Right lobe of liver (tissue), 6 donors: ENCODE measurements around the gene ARRDC5. TPM values are rescaled to one million over a fixed set of nuclear protein-coding genes. Genes with fewer than 3 reads are reported as not detected.
A peak's percentile ranks its signal among the peaks of the same experiment; 100 is the strongest.
"Not testable (repeated sequence)": the region's sequence is repeated elsewhere in the genome, so short reads cannot be mapped to it uniquely, and the experiment has no call there.

Experiments used
- ATAC-seq, 4 donors: fragments of 200-7000 bp; cut with Tn5 transposase; one replicate each; pipeline ENCODE4 v1.9.1; 2020; ENCODE audit warnings: mild to moderate bottlenecking in 4 of 4, moderate library complexity in 4 of 4
- DNase-seq, 3 donors: peaks; one replicate each; pipeline ENCODE4 v3.0.0-alpha.2; 2020
- H3K27ac ChIP-seq, 3 donors: fragments of 200-600 bp; one replicate each; pipeline ENCODE4 v1.8.0; 2022
- H3K27me3 ChIP-seq, 2 donors: fragments of 200-600 bp; one replicate each; pipeline ENCODE4 v1.8.0; 2022
- H3K36me3 ChIP-seq, 4 donors: fragments of 200-600 bp; sonication (generic) in 1 of 4; one replicate each; pipeline versions ENCODE4 v1.5.1 to v1.8.0; 2017 to 2022; ENCODE audit warnings: control low read depth in 1 of 4
- H3K4me1 ChIP-seq, 4 donors: fragments of 200-600 bp; sonication (generic) in 1 of 4; one replicate each; pipeline versions ENCODE4 v1.5.1 to v1.8.0; 2017 to 2022; ENCODE audit warnings: control low read depth in 1 of 4
- H3K4me3 ChIP-seq, 3 donors: fragments of 200-600 bp; one replicate each; pipeline ENCODE4 v1.8.0; 2022
- H3K9me3 ChIP-seq, 4 donors: fragments of 200-600 bp; sonication (generic) in 1 of 4; one replicate each; pipeline versions ENCODE4 v1.5.1 to v1.8.0; 2017 to 2022; ENCODE audit warnings: control low read depth in 1 of 4
- CTCF ChIP-seq, 4 donors: fragments of 200-600 bp in 3 of 4; fragments of 450-650 bp in 1 of 4; IDR thresholded peaks; one replicate each; pipeline versions ENCODE4 v1.5.1 to v1.8.0; 2016 to 2022; ENCODE audit warnings: antibody characterized with exemption in 4 of 4, mild to moderate bottlenecking in 2 of 4
- POLR2A ChIP-seq: fragments of 450-650 bp; IDR thresholded peaks from one replicate; pipeline ENCODE4 v1.6.1; 2017; ENCODE audit warnings: antibody characterized with exemption, mild to moderate bottlenecking
- WGBS: methylation state at CpG from one replicate; pipeline ENCODE4 v1.1.6; 2018; ENCODE audit warnings: low coverage, low lambda C conversion rate; ENCODE audit not compliant: insufficient coverage; ENCODE audit errors: missing lambda C conversion rate; 5-methylcytosine and 5-hydroxymethylcytosine counted together
- intact Hi-C, 2 donors: fragments of 100-400 bp; cut with DNase I; formaldehyde crosslinking; loops; one replicate each; pipeline versions ENCODE4 v1.11.2 to v1.14.1; 2022
- long read RNA-seq: library from polyadenylated mRNA; unstranded; transcript quantifications from one replicate; pipeline ENCODE4 v2.0.0, GENCODE V29; 2019
- total RNA-seq, 6 experiments: library from RNA; depleted of rRNA in 2 of 6; stranded (reverse); fragments of >200 nt in 2 of 6; fragmentation: NEBNext Ultra II Directional in 3 of 6; extraction: Animal tissue kit (Norgen Biotek cat#: 25700) in 3 of 6; gene quantifications; one replicate each; pipeline versions ENCODE4 v1.1.0 to v1.2.4, GENCODE V29; 2016 to 2023
- donor health status: DM: no; HTN: yes; CAD: no.
- donor health status: DM: no; HTN: no; CAD: no.
- donor health status: DM: no; HTN: no; CAD: no.
- donor health status: DM: no; HTN: yes; CAD: no.
- donor health status: DM: no; HTN: yes; CAD: no.

The ARRDC5 gene
- under 1 TPM in 3 of 6 experiments, not detected in 3; 0.15 to 0.35 (median 0.17) TPM for total RNA-seq
- long read RNA-seq = 0 reads

- intact Hi-C loops = no loop called here
- ATAC-seq = no peak
- no peak for DNase-seq
- no peaks in the 10 kb centered on the region for H3K36me3 ChIP-seq
- no peaks in the 10 kb centered on the region for H3K4me1 ChIP-seq
- H3K9me3 ChIP-seq = no peaks in the 10 kb centered on the region
- H3K4me3 ChIP-seq = no peak within 1 kb of the TSS
- WGBS = 71% methylated on average over 6 of the region's 7 CpGs
- TF ChIP-seq POLR2A = no peak
- TF ChIP-seq CTCF (IDR thresholded peaks at IDR 0.05) = no peak
- no peak within 1 kb of the TSS for H3K27ac ChIP-seq
- H3K27me3 ChIP-seq = no peaks in the 10 kb centered on the region
These were observed at the start of gene ARRDC5 for GRCh38 chr19:4902796-4903195. Gene ARRDC5 (minus strand): TSS chr19:4902896. CDS start chr19:4902825, 71 bp downstream.

DNA sequence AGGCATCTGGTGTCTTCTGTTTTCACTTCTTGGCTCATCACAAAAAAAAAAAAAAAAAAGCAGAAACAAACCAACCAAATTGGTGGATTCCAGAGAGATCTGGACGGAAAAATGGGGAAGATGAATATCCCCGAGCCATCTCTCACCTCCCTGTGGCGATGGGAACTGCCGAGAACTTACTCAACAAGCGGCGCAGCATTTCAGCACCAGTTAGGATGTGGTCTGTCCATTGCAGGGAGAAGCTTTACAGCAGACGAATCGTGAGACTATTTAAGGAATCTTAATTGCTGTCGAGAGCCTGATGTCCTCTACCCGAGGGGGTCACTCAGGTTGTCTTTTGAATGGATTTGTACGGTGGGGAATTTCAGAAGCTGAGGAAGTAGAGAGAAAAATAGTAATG lies 49.0 kb upstream of the ARRDC5 start:
- ATAC-seq = no peak
- Histone ChIP-seq H3K27ac (no peak overlapping the region), H3K9me3 (no peaks in the 10 kb centered on the region), H3K27me3 (no peaks in the 10 kb centered on the region), H3K4me3 (no peak overlapping the region), H3K36me3 (no peaks in the 10 kb centered on the region), H3K4me1 (no peaks in the 10 kb centered on the region)
- TF ChIP-seq CTCF (IDR thresholded peaks at IDR 0.05) (no peak), POLR2A (no peak)
- intact Hi-C loops = no loop called here
- 86% methylated on average over 11 of the region's 11 CpGs for WGBS
- no peak for DNase-seq

DNA sequence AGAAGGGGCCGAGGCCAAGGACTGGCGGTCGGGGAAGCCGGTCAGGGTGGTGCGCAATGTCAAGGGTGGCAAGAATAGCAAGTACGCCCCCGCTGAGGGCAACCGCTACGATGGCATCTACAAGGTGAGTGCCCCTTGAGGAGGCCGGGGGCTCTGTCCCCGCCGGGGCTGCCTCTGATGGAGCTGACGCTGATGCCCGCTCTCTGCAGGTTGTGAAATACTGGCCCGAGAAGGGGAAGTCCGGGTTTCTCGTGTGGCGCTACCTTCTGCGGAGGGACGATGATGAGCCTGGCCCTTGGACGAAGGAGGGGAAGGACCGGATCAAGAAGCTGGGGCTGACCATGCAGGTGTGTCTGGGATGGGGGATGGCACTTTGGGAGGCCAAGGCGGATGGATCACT lies 48.0 kb upstream of the ARRDC5 start:
- H3K27ac ChIP-seq, H3K27me3 ChIP-seq, H3K4me3 ChIP-seq, H3K4me1 ChIP-seq, H3K9me3 ChIP-seq, DNase-seq, intact Hi-C loops, H3K36me3 ChIP-seq: not testable (repeated sequence)
- peak in 1 of 4 donors; percentile 20 for ATAC-seq
- 55% methylated on average over 4 of the region's 23 CpGs for WGBS

DNA sequence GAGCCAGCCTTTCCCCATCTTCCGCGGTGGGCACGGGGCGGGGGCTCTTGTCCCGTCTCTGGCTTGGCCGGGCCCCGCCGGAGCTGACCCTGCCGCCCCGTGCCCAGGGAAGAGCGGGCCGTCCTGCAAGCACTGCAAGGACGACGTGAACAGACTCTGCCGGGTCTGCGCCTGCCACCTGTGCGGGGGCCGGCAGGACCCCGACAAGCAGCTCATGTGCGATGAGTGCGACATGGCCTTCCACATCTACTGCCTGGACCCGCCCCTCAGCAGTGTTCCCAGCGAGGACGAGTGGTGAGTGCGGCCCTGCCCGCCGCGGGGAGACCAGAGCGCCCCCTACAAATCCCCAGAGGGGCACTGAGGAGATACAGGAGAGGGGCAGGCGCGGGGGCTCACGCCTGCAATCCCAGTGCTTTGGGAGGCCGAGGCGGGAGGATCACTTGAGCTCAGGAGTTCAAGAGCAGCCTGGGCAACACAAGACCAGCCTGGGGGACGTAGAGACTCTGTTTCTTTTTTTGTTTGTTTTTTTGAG lies 39.0 kb upstream of the ARRDC5 start:
- intact Hi-C loops = not testable (repeated sequence)
- peak in 1 of 4 donors; percentile 26 for ATAC-seq

DNA sequence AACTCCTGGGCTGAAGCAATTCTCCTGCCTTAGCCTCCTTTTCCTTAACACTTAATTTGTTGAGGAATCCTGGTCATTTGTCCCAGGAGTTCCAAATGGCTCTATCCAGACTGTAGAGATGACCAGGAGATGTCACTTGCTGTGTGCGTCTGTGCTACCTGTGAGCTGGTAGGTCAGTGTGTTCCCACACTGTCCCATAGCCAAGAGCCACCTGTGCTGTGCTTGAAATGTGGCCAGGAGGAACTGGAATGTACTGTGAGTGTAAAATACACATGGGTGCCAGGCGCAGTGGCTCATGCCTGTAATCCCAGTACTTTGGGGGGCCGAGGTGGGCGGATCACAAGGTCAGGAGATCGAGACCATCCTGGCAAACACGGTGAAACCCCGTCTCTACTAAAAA lies 36.8 kb upstream of the ARRDC5 start:
- Histone ChIP-seq H3K9me3 (no peaks in the 10 kb centered on the region), H3K27me3 (no peaks in the 10 kb centered on the region), H3K27ac (no peak overlapping the region), H3K4me3 (no peak overlapping the region), H3K36me3 (no peaks in the 10 kb centered on the region), H3K4me1 (no peaks in the 10 kb centered on the region)
- no peak for ATAC-seq
- no peak for TF ChIP-seq POLR2A
- no peak for DNase-seq
- 86% methylated on average over 1 of the region's 7 CpGs for WGBS
- intact Hi-C loops = no loop called here

More for the DNA sequence above, 39.0 kb upstream of the ARRDC5 start:
- 100% methylated on average over 1 of the region's 35 CpGs for whole genome bisulfite sequencing
- DNase-seq, H3K9me3 ChIP-seq, H3K4me1 ChIP-seq, H3K27ac ChIP-seq, H3K27me3 ChIP-seq, H3K36me3 ChIP-seq, H3K4me3 ChIP-seq: not testable (repeated sequence)

DNA sequence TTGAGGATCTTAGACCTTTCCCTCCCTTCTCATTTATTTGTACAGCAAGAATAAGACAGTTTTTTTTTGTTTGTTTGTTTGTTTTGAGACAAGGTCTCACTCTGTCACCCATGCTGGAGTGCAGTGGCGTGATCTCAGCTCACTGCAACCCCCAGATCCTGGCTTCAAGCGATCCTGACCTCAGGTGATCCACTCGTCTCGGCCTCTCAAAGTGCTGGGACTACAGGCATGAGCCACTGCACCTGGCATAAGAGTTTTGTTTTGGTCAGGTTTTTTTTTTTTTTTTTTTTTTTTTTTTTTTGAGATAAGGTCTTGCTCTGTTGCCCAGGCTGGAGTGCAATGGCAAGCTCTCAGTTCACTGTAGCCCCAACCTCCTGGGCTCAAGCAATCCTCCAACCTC lies 35.8 kb upstream of the ARRDC5 start:
- DNase-seq, H3K27ac ChIP-seq, H3K4me3 ChIP-seq, H3K36me3 ChIP-seq, H3K9me3 ChIP-seq, H3K27me3 ChIP-seq, H3K4me1 ChIP-seq, intact Hi-C loops, ATAC-seq: not testable (repeated sequence)
- 100% methylated on average over 4 of the region's 4 CpGs for WGBS

DNA sequence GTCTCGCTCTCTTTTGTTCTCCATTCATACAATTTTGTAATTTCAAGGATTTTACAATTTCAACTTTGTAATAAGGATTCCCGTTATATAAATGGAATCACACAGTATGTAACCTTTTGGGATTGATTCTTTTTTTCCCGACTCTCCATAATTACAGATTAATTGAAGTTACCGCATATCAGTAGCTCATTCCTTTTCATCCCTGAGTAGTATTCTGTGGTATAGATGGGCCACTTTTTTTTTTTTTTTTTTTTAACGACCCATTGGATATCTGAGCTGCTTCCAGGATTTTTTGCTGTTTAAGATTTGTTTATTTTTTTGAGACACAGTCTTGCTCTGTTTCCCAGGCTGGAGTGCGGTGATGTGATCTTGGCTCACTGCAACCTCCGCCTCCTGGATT lies 34.4 kb upstream of the ARRDC5 start:
- H3K9me3 ChIP-seq = no peaks in the 10 kb centered on the region
- intact Hi-C loops = no loop called here

More for the DNA sequence above, 34.4 kb upstream of the ARRDC5 start:
- H3K4me3 ChIP-seq = no peak overlapping the region
- no peaks in the 10 kb centered on the region for H3K27me3 ChIP-seq
- no peaks in the 10 kb centered on the region for H3K36me3 ChIP-seq
- DNase-seq = no peak
- 91% methylated on average over 7 of the region's 7 CpGs for WGBS
- no peaks in the 10 kb centered on the region for H3K4me1 ChIP-seq
- no peak overlapping the region for H3K27ac ChIP-seq
- no peak for ATAC-seq
- no peak for TF ChIP-seq CTCF (IDR thresholded peaks at IDR 0.05)
- TF ChIP-seq POLR2A = no peak
